Astrocyte of the spinal cord (primary cell): Measurements from ENCODE around the gene MAN1A2.

Source experiments
- DNase-seq: peaks from one replicate; pipeline ENCODE4 v3.0.0; 2011; ENCODE audit warnings: low read depth, low spot score
- H3K4me3 ChIP-seq: 2 replicates; pipeline ENCODE4 v1.5.1; 2011; ENCODE audit warnings: low read depth, mild to moderate bottlenecking, low read length, moderate library complexity
- in situ Hi-C: cut with HindIII; loops from 2 replicates; pipeline ENCODE4 v1.10.0; 2017; ENCODE audit warnings: low sequenced_read_pairs
- TF ChIP-seq, protein P1 (sequence below): IDR thresholded peaks from 2 replicates; pipeline ENCODE4 v1.5.1; 2012; ENCODE audit warnings: low read depth, mild to moderate bottlenecking, low read length, inconsistent platforms

MAN1A2 gene

GRCh38 chr1:117565076-117565556 is 197.9 kb downstream of the MAN1A2 start:
- in situ Hi-C loops, result no loop called here

GRCh38 chr1:117565745-117566455 is 198.7 kb downstream of the MAN1A2 start:
- in situ Hi-C loops, result no loop called here
- H3K4me3 ChIP-seq, result no peak overlapping the region
- TF ChIP-seq, protein P1, sequence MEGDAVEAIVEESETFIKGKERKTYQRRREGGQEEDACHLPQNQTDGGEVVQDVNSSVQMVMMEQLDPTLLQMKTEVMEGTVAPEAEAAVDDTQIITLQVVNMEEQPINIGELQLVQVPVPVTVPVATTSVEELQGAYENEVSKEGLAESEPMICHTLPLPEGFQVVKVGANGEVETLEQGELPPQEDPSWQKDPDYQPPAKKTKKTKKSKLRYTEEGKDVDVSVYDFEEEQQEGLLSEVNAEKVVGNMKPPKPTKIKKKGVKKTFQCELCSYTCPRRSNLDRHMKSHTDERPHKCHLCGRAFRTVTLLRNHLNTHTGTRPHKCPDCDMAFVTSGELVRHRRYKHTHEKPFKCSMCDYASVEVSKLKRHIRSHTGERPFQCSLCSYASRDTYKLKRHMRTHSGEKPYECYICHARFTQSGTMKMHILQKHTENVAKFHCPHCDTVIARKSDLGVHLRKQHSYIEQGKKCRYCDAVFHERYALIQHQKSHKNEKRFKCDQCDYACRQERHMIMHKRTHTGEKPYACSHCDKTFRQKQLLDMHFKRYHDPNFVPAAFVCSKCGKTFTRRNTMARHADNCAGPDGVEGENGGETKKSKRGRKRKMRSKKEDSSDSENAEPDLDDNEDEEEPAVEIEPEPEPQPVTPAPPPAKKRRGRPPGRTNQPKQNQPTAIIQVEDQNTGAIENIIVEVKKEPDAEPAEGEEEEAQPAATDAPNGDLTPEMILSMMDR, result no peak
- DNase-seq, result no peak

More at GRCh38 chr1:117565076-117565556, 197.9 kb downstream of the MAN1A2 start:
- TF ChIP-seq, protein P1, result no peak
- DNase-seq, result no peak
- no peak overlapping the region for H3K4me3 ChIP-seq

- in situ Hi-C loops, result no loop called here
- no peak for DNase-seq
- TF ChIP-seq, protein P1, result no peak
- H3K4me3 ChIP-seq, result no peak overlapping the region
Observed at GRCh38 chr1:117566556-117566955, 199.3 kb downstream of the MAN1A2 start.

GRCh38 chr1:117567435-117567834 is 200.2 kb downstream of the MAN1A2 start:
- no peak for DNase-seq
- TF ChIP-seq, protein P1, result no peak
- in situ Hi-C loops, result no loop called here
- H3K4me3 ChIP-seq, result no peak overlapping the region

DNA sequence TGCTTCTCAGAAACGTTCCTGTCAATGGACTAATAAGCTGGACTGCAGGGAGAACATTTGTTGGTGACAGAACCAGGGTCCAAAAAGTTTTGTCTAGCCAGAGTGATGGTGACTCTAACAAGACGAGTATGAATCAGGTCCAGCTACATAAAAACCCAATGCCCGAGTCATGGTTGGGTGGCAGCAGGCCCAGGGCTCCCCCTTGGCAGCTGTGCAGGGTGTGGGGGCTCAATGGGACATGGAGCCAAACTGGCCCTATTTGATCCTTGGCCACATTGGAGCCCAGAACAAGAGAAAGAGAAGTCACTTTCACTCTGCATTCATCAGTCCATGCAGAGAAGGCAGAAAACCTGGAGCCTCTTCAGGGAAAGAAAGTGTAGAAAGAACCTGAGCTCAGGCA is 200.7 kb downstream of the MAN1A2 start:
- no peak for DNase-seq
- in situ Hi-C loops, result no loop called here
- no peak overlapping the region for H3K4me3 ChIP-seq
- TF ChIP-seq, protein P1, result no peak

DNA sequence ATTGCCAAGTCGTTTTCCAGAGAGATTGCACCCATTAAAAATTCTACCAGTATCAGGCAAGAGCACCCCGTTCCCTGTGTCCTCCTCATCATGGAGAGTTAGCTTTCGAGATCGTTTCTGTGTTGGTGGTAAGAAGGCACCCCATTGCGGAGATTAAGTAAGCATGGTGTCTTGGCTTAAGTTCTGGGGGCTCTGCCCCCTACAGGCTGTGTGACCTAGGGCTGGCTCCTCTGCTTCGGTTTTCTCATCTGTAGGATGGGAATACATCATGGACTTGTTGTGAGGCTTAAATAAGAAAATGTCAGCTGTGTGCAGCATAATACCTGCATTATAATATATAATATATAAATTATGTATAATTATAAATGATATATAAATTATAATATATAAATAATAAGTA is 201.8 kb downstream of the MAN1A2 start:
- DNase-seq, result no peak
- TF ChIP-seq, protein P1, result no peak
- no peak overlapping the region for H3K4me3 ChIP-seq
- in situ Hi-C loops, result no loop called here
